CD4-positive, alpha-beta T cell treated with Interleukin-15 for 1 hour (primary cell): Measurements from ENCODE around the gene MLANA.
A peak's percentile ranks its signal among the peaks of the same experiment; 100 is the strongest.

ENCODE experiments used
- DNase-seq: peaks from one replicate; pipeline ENCODE4 v3.0.0-alpha.2; 2020

Gene MLANA, protein sequence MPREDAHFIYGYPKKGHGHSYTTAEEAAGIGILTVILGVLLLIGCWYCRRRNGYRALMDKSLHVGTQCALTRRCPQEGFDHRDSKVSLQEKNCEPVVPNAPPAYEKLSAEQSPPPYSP

DNA sequence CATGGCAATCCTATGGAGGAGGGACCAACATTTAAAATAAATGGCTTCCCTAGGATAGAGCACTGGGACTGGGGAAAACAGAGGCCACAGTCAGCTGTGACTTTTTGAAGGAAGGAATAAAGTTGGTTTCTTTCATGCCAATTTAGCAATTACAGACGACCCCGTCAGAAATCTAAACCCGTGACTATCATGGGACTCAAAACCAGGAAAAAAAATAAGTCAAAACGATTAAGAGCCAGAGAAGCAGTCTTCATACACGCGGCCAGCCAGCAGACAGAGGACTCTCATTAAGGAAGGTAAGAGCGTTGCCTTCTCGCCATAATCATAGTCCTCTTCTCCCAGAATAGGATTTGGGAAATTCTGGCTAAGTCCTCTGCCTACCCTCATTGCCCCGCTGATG lies at the start of gene MLANA:
Gene MLANA (plus strand): TSS at position 249 of the 400 bp plus-strand sequence. CDS start 1,586 bp downstream, outside the sequence.
- DNase-seq = no peak

DNA sequence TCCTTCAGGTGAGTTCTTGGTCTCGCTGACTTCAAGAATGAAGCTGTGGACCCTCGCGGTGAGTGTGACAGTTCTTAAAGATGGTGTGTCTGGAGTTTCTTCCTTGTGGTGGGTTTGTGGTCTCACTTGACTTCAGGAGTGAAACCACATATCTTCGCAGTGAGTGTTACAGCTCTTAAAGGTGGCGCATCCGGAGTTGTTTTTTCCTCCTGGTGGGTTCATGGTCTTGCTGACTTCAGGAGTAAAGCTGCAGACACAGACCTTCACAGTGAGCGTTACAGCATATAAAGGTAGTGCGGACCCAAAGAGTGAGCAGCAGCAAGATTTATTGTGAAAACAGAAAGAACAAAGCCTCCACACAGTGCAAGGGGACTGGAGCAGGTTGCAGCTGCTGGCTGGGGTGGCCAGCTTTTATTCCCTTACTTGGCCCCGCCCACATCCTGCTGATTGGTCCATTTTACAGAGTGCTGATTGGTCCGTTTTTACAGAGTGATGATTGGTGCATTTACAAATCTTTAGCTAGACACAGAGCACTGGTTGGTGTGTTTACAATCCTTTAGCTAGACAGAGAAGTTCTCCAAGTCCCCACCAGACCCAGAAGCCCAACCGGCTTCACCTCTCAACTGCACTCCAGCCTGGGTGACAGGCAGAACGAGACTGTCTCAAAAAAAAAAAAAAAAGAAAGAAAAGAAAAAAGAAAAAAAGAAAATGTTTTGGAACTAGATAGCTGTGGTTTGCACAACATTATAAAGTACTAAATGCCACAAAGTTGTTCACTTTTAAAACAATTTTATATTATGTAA lies 48.7 kb upstream of the MLANA start:
- peak; percentile 65 for DNase-seq

DNA sequence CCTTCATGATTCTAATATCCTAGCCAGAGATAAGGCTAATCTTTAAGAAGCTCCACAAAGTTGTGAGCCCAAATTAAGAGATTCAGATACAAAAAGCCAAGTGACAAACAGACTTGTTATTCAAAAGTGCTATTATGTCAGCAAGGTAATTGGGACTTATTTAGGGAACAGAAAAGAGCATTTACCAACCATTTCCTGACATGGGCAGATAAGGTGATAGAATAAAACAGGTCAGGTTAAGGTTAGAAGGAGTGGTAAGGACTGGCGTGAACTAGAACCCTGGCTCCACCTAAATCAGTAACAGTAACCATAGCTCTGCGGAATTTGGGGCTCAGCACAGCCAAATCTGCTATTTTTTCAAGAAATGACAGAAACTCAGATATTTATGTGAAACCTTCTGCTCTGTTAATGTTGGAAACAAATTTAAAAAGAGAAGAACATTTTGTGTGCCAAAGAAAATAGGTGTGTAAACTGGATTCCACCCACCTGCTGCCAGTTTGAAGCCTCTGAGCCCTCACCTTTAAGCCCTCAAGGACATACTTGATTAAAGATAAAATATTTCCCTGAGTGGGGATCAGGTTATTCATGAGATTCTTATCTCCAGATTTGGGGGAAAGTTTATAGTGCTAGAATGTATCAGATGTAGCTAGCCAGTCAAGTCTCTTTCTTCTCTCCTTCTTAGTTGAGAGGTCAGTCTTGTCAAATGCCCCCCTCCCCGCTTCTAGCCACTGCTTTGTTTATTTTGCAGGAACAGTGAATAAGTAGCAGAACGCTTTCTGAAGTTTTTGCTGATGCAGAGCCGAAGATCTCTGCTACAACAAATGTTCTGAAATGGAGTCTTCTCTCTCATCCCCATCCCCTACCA lies 47.5 kb upstream of the MLANA start:
- DNase-seq = no peak

DNA sequence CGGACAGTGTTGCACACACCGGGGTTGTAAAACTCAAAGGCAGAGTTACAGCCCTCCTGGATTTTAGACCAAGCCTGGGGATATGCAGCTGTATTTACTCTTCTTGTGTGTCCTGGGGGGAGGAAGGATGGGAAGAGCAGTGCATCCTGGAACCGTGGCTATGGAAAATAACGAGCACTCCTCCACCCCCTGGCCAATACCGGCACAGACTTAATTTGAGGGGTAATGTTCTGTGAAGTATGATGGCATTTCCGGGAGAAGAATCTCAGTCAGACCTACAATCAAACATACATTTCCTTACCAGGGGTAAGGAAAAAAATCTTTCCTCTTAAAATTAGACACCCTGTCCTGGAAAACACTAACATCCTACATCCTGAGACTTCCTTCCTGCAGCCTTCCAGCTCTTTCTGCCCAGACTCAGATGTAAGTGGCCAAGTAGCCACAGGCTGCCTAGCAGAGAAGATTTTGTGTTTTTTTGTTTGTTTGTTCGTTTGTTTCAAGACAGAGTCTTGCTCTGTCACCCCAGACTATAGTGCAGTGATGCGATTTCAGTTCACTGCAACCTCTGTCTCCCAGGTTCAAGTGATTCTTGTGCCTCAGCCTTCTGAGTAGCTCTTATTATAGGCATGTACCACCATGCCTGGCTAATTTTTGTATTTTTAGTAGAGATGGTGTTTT lies 46.8 kb upstream of the MLANA start:
- no peak for DNase-seq

DNA sequence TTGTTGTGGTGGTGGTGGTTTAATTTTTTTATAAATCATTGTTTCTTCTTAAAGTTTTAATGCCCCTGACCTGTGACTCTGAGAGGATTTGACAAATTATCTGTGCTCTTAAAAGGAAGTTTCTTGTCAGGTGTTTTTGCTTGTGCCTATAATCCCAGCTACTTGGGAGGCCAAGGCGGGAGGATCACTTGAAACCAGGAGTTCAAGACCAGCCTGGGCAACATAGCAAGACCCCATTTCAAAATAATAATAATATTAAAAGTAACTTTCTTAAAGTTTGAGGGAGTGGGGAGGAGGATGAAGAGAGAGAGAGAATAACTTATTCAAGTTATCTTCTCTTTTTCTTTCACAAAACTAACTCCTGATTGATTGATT lies 45.5 kb upstream of the MLANA start:
- no peak for DNase-seq

DNA sequence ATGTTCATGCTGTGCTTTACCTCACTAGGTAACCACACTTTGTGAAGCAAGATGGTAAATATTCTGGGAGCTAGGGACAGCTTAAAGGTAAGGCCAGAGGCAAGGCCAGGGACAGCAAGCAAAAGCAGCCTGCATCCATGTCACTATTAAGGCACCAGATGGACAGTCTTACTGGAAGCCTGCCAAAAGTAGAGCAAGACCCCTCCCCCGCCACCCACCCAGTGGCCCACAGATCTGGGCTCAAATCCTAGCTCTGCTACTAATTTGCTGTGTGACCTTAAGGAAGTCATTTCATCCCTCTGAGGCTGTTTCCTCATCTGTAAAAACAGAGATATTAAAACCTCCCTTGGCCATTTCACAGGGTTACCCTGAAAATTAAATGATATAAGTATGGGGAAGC lies 44.6 kb upstream of the MLANA start:
- no peak for DNase-seq

DNA sequence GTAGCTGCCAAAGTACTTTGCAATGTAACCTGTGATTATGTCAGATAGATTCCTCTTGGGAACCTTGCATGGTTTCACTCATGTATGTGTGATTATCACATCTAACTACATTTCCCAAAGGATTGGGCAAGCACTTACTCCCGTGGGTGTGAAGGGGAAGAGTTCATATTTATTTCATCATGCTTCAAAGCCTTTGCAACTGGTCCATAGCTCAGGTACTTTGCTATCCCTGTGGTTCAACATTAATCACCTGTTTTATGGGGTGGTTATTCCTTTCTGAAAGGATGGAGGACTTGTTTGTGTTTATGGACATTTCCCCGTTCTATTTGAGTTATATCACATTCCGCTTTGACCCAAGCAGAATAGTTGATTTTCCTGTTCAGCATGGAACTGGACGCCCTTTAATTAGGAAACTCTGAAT lies 44.2 kb upstream of the MLANA start:
- no peak for DNase-seq

DNA sequence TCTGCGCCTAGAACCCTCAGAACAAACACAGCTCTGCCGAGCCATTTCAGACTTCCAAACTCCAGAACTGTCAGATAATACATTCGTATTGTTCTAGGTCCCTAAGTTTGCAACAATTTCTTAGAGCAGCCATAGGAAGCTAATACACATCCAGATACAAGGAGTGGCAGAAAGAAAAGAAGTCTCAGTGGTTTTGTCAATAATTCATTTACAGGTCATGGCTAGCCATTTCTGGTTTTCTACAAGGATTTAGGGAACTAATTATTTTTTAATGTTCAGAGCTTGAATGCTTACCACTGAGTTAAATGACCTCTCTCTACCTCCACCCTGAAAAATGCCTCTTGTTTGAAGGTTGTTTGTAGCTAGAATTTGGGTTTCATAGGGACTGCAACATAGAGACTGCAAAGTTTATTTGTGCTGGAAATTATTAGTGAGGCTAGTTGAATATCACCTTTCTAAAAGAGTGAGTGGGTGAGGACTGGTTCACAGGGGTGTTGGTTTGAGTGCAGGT lies 42.3 kb upstream of the MLANA start:
- DNase-seq = no peak

DNA sequence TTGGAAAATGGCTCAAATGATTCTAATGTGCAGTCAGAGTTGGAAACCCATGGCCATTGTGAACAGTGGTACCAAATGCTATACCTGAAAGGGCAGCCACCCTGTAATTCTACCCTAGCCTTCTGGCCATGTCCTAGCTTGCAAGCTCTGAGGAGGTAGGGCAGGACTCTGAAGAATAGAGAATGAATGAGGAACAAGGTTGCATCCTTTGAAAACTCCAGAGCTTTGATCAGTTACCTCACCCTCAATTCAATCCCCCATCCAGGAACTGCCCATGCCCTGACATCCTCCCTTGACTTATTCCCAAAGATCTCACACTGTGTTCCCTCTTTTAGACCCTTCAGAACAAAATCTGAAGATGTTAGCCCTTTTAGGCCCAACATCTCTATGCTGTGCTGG lies 40.0 kb upstream of the MLANA start:
- DNase-seq = no peak

DNA sequence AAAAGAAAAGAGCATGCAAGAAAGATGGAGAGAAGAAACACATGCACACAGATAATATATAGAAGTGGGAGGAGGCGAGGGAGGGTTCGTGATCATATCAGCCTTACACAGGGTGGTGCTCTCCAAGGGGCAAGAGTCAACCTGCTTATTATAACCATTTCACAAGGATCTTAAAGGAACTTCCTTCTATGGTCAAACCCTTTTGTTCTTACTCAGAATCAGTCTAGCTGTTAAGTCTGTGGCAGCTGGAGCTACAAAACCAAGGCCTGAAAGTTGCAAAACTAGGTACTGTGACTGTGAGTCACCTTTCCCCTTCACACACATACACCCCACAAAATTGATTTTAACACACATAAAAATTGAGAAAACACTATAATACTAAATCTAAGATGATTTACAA lies 39.2 kb upstream of the MLANA start:
- peak; percentile 38 for DNase-seq

DNA sequence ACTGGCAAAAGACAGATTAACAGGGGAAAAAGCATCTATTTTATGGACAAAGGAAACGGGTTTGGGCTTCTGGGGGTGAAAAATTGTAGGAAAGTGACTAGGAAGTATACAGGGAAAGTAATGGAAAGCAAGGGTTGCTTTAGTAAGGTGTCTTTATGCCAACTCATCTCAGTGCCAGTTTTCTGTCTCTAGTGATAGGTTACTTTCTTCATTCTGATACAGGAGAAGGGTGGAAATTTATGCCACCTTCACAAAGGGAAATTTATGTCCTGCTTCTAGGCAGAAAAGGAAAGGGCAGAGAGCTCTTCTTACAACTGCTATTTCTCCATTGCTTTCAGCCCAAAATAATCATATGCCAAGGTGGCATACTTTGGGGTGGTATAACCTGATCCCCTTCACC lies 37.7 kb upstream of the MLANA start:
- no peak for DNase-seq

DNA sequence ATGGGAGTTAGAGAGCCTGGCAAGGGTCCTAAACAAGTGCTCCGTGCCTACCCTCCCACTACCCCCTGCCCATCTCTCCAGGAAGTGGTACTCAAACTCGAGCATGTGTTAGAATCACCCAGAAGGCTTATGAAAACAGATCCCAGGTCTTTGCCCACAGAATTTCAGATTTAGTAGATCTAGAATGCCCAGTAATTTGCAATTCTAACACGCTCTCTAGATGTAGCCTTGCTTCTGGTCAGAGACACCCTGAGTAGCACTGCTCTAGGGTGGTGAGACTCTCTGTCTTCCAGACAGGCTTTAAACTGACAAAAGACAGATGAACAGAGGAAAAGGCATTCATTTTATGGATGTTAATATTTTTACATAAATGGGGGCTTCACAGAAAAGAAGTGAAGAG lies 37.1 kb upstream of the MLANA start:
- no peak for DNase-seq

DNA sequence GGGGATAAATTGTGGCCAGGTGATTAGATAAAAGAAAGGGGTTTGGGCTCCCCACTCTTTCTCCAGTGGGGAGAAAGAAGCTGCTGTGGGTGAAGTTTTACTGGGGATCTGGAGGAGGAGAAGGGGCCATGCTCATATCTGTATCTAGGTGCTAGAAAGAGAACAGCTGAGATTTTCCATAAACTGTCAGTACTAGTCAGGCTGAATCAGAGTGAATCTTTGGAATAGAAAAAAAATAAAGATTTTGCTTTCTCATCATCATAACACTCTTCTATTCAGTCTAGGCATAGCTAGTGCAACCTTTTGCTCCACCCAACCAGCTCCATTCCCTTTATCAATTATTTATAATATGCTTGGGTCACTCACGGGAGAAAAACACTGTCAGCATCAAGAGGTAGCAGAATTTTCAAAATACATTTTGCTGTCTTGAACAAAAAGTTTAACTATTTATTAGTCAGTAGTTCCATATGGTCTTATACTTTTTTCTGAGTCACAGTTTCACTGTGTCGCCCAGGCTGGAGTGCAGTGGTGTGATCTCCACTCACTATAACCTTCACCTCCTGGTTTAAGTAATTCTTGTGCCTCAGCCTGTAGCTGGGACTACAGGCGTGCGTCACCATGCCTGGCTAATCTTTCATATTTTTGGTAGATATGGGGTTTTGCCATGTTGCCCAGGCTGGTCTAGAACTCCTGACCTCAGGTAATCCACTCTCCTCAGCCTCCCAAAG lies 36.5 kb upstream of the MLANA start:
- no peak for DNase-seq

DNA sequence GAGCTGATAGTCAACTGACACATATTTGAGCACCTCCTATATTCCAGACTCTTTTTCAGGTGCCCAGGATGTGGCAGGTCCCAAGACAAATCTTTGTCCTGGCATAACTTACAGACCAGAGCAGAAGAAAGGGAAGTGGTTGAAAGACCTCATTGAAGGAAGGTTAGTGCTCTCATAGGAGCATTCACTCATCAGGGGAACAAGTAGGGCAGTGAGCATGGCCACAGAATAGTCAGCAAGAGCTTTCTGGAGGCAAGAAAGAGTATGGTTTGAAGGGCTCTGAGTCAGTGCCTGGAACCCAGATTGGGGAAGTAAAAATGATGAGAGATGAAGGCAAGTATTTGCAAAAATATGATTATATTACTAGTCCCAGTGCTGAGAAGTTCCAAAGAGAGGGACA lies 32.8 kb upstream of the MLANA start:
- DNase-seq = no peak

DNA sequence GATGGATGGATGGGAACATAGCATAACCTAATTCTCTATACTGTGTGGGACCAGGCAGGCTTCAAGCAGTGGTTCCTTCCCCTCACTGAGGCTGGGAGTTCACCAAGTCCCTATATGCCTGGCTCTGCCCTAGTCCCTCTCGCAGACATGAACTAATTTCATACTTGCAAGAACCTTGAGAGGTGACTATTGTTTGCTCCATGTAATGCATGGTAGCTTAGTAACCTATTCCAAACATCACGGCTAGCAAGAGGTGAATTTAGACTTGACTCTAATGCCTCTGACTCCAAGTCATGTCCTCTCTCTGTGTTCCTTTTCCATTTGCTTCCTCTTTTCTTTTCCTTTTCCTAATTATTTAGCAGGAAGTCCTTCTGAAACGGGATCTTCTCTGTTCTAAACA lies 31.9 kb upstream of the MLANA start:
- no peak for DNase-seq

DNA sequence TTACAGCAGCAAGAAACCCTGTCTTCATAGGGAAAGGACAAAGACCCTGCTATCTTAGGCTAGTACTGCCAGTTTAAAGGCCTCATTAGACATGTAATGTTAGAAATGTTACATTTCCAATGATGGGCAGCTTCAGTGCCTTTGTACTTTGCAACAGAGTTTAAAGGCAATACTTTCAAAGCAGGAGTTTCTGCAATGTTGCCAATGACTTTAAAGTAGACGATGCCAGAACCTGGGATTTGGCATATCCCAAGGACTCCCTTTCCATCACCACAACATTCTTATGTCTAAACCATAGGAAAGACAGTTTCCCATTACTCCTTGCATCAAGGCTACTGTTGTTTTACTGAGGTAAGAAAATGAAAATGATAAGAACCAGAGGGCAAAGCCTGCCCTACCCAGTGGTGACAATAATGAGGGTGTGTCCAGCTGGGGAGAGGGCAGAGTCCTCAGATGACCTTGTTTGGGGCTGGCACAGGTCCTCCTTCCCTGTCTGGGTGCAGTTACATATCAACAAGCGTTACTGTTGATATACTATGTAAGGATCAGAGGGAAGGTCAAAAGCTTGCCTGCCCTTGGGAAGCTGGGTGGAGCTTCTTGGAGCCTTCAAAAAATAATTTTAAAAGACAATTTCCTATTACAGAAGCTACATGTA lies 27.5 kb upstream of the MLANA start:
- no peak for DNase-seq

DNA sequence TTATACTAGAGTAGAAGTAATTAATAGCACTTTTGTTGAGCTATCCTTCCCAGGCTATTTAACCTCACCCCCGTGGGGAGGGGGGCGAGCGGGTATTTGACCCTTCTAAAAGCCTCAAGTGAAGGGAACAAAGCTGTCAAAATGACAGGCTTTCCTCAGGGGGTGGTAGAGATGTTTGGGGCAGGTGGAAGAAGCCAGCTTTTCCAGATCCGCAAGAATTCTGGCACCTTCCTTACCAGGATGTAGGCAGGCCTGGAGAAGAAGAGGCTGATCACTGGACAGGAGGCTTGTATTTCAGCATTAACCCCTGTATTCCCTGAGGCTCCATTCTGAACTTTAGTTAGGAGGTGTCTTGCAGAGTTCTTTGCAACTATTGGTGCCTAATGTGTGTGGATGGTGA lies 26.2 kb upstream of the MLANA start:
- no peak for DNase-seq

DNA sequence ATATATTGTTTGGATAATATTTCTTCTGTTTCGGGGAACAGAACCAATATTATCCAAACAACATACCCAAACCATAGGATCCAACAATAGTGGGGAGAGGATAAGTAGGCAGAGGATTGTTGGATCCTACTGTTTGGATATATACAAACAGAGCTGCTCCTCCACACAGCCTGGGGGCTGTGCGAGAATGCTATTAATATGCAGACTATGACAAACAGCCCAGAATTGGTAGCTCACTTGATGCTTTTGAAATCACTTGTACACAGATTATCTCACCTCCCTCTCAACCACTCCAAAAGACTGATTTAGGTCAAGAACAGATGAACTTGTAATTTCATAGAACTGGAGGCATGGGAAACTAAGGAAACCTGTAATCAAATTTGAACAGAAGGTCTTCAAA lies 24.4 kb upstream of the MLANA start:
- no peak for DNase-seq

DNA sequence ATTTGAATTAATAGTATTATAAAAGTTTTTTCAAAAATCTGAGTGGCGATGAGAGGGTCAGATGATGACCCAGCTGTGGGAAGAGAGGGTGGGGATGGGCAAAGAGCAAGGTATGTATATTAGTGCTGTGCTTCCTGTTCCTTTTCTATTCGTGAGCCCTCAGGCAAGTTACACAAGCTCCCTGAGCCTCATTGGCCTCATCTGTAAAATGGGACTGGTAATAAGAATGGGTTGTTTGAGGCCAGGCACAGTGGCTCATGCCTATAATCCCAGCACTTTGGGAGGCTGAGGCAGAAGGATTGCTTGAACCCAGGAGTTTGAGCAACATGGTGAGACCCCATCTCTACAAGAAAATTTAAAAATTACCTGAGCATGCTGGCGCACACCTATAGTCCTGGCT lies 24.0 kb upstream of the MLANA start:
- DNase-seq = no peak

DNA sequence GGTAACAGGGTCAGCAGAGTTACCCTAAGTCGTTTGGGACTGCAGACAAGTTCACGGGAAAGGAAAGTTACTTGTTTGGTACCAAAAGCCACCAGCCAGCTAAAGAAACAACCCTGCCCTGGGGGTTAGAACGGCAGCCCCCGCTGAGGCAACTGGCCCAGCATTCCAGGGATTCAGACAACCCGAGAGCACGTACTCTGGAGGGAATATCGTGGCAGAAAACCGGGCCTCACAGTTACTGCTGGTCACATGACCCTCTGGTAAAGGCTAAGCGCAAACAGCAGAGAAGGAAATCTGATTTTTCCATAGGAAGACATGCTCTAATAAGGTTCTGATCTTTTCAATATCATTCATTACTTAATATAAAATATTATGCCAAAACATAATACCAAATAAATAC lies 22.5 kb upstream of the MLANA start:
- DNase-seq = no peak

DNA sequence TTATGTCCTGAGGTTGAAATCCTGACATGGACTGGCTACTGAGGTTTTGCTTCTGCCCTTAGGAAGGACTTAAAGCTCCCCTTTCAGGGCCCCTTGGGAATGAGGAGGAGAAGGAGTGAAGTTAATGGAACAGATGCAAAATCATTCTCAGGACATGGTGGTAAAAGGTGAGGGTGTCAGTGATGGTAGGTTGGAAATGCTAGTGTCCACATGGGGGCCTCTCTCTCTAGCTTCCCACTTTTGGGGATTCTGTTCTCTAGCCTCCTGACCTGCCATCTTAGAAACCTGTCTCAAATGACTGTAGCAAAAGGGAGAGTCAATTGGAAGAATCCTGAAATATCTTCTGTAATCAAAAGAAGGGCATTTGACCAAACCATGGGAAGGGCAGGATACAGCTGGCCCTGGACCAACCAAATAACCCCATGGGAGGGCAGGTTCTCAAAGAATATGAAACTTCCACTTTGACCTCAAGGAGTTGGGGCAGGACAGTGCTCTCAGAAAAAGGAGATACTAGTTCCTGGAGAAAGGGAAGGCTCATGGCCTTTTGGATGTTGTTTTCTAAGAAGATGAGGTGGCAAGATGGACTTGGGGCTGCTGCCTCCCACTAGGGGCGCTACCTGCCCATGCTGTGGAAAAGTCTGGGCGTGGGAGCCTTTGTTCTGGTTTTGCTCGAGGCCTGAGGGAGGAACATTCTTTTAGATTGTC lies 21.2 kb upstream of the MLANA start:
- DNase-seq = no peak

DNA sequence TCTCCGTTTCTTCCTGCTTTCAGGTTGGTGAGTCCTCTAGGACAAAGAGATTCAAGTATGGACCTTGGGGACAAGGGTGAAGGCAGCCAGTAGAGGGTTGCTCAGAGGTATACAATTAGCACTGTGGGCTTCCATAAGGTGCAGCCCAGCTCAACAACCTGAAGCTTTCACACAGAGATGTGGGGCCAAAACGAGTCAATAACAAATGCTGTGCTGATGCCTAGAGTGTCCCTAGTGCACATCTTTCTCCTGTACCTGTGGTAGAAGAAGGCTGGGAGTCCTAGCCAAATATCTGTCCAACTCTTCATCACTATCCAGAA lies 20.7 kb upstream of the MLANA start:
- DNase-seq = no peak
